Endothelial cell of hepatic sinusoid (primary cell): ENCODE measurements around the gene KLHDC7B.

Experiments used
- in situ Hi-C: cut with HindIII; loops from 2 replicates; pipeline ENCODE4 v1.10.0; 2017; ENCODE audit warnings: low sequenced_read_pairs

KLHDC7B gene

DNA sequence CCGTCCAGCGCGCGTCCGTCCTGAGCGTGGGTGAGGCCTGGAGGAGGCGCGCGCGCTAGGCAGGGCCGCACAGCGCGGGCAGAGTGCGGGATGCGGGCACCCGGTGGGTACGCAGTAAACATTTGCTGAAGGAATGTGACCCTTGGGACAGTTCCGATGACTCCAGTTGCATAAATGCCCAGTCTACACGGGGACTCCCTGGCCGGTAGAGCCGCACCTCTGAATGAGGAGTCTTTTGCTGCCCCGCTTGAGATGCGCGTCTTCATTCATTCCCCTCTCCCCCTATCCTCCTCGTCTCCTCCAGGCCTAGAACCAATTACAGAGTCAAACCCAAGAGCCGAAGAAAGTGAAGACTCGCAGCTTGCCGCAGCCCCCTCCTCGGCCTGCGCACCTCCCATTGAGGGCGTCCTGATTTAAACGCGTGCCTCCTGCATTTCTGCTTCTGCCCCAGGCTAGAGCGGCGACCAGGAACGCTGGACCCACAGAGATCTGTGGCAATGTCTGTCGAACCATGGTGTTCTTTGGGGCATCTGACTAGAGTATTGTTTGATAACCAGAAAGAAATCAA lies 37.7 kb downstream of the KLHDC7B start:
- in situ Hi-C loops: no loop called here

DNA sequence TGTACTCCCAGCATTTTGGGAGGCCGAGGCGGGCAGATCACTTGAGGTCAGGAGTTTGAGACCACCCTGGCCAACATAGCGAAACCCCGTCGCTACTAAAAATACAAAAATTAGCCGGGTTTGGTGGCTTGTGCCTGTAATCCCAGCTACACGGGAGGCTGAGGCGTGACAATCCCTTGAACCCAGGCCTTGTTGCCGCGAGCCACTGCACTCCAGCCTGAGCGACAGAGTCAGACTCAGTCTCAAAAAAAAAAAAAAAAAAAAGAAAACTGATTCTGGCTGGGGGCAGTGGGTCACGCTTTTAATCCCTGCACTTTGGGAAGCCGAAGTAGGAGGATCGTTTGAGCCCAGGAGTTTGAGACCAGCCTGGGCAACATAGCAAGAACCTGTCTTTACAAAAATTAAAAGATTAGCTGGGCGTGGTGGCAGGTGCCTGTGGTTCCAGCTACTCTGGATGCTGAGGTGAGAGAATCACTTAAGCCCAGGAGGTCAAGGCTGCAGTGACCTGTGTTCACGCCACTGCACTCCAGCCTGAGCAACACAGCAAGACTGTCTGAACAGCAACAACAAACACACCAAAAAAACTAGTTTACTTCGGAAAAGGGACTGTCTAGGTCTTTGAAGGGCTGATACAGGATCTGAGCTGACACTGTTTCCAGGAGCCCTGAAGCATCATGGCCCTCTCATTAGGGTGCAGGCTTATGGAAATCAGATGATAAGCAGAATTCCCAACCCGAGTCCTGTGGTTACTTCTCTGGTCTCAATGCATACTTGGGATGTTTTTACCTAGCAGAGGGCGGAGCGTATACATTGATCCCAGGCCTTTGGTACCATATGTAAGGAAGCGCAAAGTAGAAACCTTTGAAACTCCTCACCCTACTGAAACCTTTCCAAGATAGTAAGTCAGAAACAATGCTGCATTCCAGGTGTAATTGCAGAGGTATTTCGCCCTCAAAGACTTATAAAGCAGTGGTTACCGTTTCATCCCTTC lies 38.7 kb downstream of the KLHDC7B start:
- in situ Hi-C loops: no loop called here

DNA sequence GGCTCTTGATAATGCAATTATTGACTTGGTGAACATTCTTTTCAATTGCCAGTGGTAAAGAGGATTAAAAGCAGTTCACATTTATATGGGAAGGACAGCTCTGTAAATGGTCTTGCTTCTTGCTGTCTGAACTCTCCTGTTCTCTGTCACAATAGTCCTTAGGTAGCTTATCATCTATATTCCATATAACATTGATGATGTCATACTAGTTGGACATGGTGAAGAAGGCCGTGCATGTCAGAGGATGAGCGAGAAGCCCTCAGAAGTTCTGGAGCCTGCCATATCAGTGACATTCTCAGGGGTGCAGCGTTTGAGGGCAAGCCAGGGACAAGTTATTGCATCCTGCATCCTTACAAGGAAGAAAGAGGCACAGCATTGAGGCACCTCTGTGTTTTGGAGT lies 39.5 kb downstream of the KLHDC7B start:
- in situ Hi-C loops: no loop called here

DNA sequence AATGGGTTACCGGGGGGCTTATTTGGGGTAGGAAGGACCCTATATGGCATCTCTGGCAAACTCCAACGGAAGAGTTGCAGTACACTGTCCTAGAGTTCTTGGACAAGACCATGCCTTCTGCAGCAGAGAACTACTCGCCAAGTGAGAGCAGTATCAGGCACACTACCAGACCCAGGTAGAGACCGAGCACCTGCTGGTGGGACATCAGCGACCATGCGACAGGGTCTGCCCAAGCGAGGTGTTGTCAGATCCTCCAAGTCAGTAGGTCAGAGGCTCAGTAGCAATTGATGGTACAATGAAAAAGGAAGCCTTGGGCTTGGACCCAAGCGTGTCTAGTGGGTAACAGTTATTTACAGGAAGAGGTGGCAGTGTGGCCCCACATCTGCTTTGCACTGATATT lies 40.1 kb downstream of the KLHDC7B start:
- in situ Hi-C loops: no loop called here

DNA sequence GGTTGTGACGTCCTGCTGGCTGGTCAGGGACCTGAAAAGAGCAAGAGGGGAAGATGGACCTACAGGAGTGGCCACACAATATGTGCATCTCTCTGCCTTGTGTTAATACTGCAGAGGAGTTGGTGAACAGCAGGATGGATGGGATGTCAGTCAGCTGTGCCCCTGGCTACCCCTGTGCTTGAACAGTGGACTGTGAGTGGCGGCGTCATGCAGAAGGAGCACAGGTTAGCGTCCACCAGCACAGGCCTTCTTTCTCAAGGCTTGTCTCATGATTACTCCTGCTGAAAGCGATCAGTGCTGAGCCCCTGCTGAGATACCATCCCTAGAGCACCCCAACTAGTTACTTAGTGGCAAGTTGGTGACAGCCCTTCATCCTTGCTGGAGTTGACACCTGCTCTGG lies 40.7 kb downstream of the KLHDC7B start:
- in situ Hi-C loops: no loop called here

DNA sequence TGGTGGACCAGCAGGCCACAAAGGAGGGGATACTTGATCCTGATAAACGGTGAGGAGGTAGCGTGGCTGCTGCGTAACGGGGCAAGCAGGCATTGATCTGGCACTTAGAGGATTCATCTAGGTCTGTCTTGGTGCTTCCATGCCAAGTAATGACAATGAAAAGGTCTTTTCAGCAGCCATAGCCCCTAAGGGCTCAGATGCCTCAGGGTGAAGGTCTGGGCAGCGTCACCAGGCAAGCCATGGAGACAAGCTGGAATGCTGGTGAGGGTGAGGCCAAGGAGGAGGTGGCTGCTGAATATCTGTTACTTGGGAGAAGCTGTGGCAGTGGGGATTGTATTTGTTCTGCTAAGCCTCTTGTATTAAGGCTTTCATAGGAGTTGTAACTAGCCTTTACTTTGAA lies 41.7 kb downstream of the KLHDC7B start:
- in situ Hi-C loops: no loop called here

DNA sequence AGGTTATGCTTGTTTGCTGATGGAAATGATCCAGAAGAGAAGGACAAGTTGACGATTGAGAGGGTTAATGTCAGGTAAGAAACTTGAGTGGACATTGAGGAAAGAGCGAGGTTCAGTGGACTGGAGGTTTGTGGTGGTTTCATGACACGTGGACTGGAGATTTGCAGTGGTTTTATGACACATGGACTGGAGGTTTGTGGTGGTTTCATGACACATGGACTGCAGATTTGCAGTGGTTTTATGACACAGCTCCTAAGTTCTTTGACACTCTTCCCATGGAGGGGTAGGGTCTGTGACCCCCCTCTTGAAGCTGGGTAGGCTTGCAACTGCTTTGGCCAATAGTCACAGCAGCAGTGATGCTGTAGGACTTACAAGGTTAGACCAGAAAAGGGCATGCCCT lies 49.5 kb downstream of the KLHDC7B start:
- in situ Hi-C loops: no loop called here

DNA sequence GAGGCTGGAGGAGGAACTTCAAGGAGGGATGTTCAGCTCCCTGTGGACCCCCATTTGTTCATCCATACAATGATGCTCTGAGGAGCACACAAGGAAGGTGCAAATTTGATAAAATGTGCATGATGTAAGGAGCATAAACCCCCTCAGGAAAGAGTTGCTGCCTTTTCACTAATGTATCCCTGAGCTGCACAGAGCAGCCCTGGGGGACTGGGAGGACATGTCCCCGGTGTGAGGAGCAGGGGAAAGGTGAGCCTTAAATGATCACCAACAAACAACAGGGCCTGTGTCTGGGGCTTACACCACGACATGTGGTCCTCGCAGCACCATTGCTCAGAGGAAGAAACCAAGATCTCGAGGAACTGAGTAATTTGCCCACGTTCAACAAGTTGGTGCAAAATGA lies 51.4 kb downstream of the KLHDC7B start:
- in situ Hi-C loops: no loop called here

DNA sequence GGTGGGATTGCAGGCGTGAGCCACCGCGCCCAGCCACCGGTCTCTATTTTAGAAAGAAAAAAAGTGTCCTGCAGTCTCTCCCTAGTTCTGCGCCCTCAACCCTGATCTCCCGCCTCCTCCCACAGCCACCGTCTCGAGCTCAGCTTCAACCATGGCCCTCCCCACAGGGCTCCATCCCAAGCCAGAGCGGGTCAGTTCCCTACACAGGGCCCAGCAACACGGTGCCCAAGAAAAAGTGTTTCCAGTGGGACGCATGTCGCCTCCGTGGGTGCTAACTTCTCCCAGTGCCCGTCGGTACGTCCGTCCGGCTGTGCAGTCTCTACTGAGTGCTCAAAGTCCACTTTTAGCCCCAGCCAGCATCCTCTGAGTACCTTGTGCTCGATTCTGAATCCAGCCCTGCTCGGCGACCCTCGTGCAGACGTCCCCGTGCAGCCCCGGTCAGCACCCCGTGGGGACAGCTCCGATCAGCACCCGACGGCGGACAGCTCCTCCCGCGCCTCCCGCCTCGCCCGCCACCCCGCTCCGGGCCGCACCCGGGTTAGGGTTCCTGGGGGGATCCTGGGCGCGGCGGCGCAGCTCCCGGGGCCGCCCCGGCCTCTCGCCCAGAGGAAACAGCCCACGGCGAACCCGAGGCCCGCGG lies 54.2 kb downstream of the KLHDC7B start:
- in situ Hi-C loops: no loop called here

DNA sequence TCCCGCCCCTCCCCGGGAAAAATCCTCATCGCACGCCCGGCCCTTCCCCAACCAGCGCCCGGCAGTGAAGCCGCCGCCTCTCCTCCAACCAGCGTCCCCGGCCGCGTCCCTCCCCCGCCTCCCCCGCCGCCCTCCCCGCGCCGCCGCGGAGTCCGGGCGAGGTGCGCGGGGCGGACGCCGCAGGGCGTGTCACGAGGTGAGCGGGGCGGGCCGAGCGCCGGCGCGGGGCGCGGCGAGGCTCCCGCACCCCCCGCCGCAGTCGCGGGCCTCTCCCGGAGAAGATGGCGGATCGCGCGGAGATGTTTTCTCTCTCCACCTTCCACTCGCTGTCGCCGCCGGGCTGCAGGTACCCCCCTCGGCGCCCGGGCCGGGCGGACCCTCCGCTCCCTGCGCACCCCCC lies 54.8 kb downstream of the KLHDC7B start, which contains the start of gene MAPK8IP2:
MAPK8IP2 (plus strand) TSS at position 256 of the 400 bp plus-strand sequence; CDS start at position 282, 26 bp downstream.
- in situ Hi-C loops: no loop called here
